ENCODE data around the gene COPS3.

DNA sequence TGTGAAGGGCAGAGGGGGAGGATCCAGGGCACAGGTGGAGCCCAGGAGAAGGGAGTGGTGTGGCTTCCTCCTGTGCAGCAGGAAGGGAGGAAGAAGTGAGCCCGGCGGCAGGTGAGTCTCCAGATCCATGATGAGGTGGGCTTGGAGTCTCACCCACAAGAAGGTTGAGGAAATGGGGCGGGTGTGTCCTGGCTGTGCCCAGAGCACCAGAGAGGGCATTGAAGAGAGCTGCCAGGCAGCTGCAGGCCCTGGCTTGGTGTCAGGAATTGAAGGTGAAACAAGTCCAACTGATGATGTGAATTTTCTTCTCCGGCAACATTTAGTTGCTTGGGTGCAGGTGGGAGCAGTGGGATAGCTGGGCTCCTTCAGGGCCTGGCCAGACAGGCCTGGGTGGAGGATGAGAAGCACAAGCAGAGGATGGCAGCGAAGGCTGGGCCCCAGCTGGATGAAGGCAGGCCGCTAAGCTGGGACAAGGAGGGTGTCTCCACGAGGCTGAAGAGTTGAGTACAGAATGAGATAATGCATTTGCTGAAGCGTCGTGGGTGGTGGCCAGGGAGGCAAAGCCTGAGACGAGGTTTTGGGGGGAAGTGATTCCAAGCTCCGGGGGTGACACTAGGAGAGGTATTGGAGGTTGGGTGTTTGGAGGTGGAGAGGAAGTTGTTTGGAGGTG lies 40.4 kb upstream of the COPS3 start:
- TF ChIP-seq CTCF (IDR thresholded peaks at IDR 0.05) (no peak), POLR2AphosphoS5 (IDR thresholded peaks at IDR 0.05; ENCODE audit: low read depth, low read length) (no peak), REST (IDR thresholded peaks at IDR 0.05; ENCODE audit: insufficient read depth in 1 of 2, low read depth in 2 of 2, low read length in 1 of 2) (no peak), SIN3A (IDR thresholded peaks at IDR 0.05; ENCODE audit: borderline replicate concordance, insufficient read depth, low read depth, low read length) (no peak)

Measured in Panc1 (cell line).